ENCODE data around the gene CPNE5. TPM values are rescaled to one million over a fixed set of nuclear protein-coding genes. Genes with fewer than 3 reads are reported as not detected.

The CPNE5 gene
- total RNA-seq, 4 donors from 2014 or later, result 0.35 to 5.8 (median 2.9) TPM

DNA sequence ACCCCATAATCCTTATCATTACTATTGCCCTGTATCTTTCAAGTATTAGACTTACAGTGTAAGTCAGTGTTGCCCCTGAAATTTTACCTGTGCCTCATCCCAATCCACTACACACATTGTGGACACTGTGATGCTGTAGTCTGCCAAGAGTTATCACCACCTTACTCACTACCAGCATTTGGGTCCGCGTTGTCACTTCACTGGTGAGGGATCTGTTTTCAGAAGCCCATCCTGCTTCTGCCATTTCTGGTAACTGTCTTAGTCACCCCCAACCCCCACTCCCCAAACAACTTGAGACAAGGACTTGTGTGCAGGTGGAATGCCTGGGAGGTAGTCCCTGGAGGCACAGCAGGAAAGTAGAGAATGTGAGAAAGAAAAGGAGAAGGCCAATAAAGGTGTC is 147.6 kb downstream of the CPNE5 start:
- Histone ChIP-seq H3K27ac (peak overlapping the region in 3 of 4 donors; percentile 33 to 75 (median 67)), H3K4me1 (peaks cover 0 to 9% (median 6%) of the 10 kb centered on the region in 4 donors), H3K36me3 (peaks cover 0 to 11% (median 2%) of the 10 kb centered on the region in 3 donors), H3K27me3 (no peaks in the 10 kb centered on the region), H3K9me3 (no peaks in the 10 kb centered on the region), H3K4me3 (no peak overlapping the region)
- no peak for TF ChIP-seq POLR2A (IDR thresholded peaks at IDR 0.05)
- DNase-seq, result peak in 1 of 3 donors; percentile 43

GRCh38 chr6:36691011-36691410 is 148.2 kb downstream of the CPNE5 start:
- Histone ChIP-seq H3K4me1 (peaks cover 0 to 9% (median 6%) of the 10 kb centered on the region in 4 donors), H3K36me3 (peaks cover 0 to 17% (median 7%) of the 10 kb centered on the region in 3 donors), H3K4me3 (no peak overlapping the region), H3K9me3 (no peaks in the 10 kb centered on the region), H3K27ac (peak overlapping the region in 1 of 4 donors; percentile 75), H3K27me3 (no peaks in the 10 kb centered on the region)
- DNase-seq, result no peak
- TF ChIP-seq CTCF (IDR thresholded peaks at IDR 0.05) (no peak), POLR2A (IDR thresholded peaks at IDR 0.05) (no peak)

Other genes starting within 250 kb of the CPNE5 start
- 100 to 1,000 TPM; 101 to 156 (median 142) TPM for gene SRSF3, start 245.1 kb downstream of the CPNE5 start, total RNA-seq
- 100 to 1,000 TPM in 3 of 4 donors, 10 to 100 TPM in 1; 70.1 to 556 (median 358) TPM for gene CDKN1A, start 160.7 kb downstream of the CPNE5 start, total RNA-seq
- 1 to 10 TPM in 2 of 4 donors, under 1 TPM in 2; 0.47 to 3.3 (median 0.80) TPM for gene RAB44, start 141.6 kb downstream of the CPNE5 start, total RNA-seq
- 10 to 100 TPM in 1 of 4 donors, 1 to 10 TPM in 3; 6.0 to 14.0 (median 6.4) TPM for gene PPIL1, start 35.4 kb upstream of the CPNE5 start, total RNA-seq
- 10 to 100 TPM; 25.6 to 39.1 (median 28.9) TPM for gene C6orf89, start 46.5 kb upstream of the CPNE5 start, total RNA-seq
- gene PI16, start 115.3 kb upstream of the CPNE5 start, total RNA-seq, result 1 to 10 TPM in 2 of 4 donors, not detected in 2; 1.5 to 6.2 TPM
- 100 to 1,000 TPM; 127 to 186 (median 158) TPM for gene MTCH1, start 146.8 kb upstream of the CPNE5 start, total RNA-seq
- 100 to 1,000 TPM in 1 of 4 donors, 10 to 100 TPM in 2, 1 to 10 TPM in 1; 2.5 to 292 (median 34.9) TPM for gene FGD2, start 166.2 kb upstream of the CPNE5 start, total RNA-seq

All from Peyer's patch (tissue), 4 donors.